ENCODE data around the gene LRRC56.
A peak's percentile ranks its signal among the peaks of the same experiment; 100 is the strongest.

The LRRC56 gene

DNA sequence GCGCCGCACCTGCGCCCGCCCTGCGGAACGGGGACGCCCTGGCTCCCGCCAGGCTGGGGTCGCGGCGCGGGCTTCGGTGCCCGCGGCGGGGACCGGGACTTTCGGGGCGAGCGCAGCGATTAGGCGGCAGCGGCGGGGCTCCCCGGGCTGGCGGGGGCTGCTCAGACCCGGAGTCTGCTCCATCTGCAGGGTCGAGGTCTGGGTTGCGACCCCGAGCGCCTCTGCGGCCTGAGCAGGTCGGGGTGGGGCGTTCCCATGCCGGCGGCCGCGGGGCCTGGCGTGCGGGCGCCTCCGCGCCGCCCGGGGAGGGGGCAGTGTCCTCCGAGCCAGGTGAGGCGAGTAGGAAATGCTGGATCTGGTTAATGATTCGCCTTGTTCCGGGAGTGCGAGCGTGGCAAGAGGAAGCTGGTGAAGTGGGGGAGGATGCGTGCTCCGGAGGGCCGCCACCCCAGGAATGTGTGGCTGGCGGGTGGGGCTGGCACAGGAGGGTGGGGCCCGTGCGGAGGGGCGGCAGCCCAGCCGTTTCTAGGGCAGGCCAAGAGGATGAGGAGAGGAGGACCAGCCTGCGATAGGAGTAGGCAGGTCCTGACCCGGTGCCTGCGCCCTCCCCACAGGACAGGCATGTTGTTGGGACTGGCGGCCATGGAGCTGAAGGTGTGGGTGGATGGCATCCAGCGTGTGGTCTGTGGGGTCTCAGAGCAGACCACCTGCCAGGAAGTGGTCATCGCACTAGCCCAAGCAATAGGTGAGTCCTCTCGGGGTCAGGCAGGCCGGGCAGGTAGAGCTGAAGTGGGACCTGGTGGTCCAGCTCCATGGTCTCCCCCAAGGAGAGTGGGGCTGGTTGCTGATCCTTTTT lies 24.0 kb downstream of the LRRC56 start:
- TF ChIP-seq POLR2AphosphoS5 (IDR thresholded peaks at IDR 0.05; ENCODE audit: low read depth, low read length): no peak
- peak; percentile 12 for TF ChIP-seq FOXP2 (optimal IDR thresholded peaks at IDR 0.05; ENCODE audit: borderline replicate concordance, extremely low read depth, extremely low read length, insufficient read depth)
- TF ChIP-seq SIN3A (IDR thresholded peaks at IDR 0.05; ENCODE audit: borderline replicate concordance, insufficient read depth, low read length): no peak
- TF ChIP-seq REST (IDR thresholded peaks at IDR 0.05; ENCODE audit: insufficient read depth in 1 of 2, low read depth in 2 of 2, low read length in 2 of 2): no peak
- no peak for TF ChIP-seq TAF1 (IDR thresholded peaks at IDR 0.05; ENCODE audit: borderline replicate concordance, insufficient read depth, low read length)

DNA sequence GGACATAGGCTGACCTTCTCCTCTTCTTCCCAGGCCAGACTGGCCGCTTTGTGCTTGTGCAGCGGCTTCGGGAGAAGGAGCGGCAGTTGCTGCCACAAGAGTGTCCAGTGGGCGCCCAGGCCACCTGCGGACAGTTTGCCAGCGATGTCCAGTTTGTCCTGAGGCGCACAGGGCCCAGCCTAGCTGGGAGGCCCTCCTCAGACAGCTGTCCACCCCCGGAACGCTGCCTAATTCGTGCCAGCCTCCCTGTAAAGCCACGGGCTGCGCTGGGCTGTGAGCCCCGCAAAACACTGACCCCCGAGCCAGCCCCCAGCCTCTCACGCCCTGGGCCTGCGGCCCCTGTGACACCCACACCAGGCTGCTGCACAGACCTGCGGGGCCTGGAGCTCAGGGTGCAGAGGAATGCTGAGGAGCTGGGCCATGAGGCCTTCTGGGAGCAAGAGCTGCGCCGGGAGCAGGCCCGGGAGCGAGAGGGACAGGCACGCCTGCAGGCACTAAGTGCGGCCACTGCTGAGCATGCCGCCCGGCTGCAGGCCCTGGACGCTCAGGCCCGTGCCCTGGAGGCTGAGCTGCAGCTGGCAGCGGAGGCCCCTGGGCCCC lies 24.8 kb downstream of the LRRC56 start:
- TF ChIP-seq SIN3A (IDR thresholded peaks at IDR 0.05; ENCODE audit: borderline replicate concordance, insufficient read depth, low read length): no peak
- no peak for TF ChIP-seq FOXP2 (optimal IDR thresholded peaks at IDR 0.05; ENCODE audit: borderline replicate concordance, extremely low read depth, extremely low read length, insufficient read depth)
- TF ChIP-seq REST (IDR thresholded peaks at IDR 0.05; ENCODE audit: insufficient read depth in 1 of 2, low read depth in 2 of 2, low read length in 2 of 2): no peak
- no peak for TF ChIP-seq POLR2AphosphoS5 (IDR thresholded peaks at IDR 0.05; ENCODE audit: low read depth, low read length)
- TF ChIP-seq TAF1 (IDR thresholded peaks at IDR 0.05; ENCODE audit: borderline replicate concordance, insufficient read depth, low read length): no peak

DNA sequence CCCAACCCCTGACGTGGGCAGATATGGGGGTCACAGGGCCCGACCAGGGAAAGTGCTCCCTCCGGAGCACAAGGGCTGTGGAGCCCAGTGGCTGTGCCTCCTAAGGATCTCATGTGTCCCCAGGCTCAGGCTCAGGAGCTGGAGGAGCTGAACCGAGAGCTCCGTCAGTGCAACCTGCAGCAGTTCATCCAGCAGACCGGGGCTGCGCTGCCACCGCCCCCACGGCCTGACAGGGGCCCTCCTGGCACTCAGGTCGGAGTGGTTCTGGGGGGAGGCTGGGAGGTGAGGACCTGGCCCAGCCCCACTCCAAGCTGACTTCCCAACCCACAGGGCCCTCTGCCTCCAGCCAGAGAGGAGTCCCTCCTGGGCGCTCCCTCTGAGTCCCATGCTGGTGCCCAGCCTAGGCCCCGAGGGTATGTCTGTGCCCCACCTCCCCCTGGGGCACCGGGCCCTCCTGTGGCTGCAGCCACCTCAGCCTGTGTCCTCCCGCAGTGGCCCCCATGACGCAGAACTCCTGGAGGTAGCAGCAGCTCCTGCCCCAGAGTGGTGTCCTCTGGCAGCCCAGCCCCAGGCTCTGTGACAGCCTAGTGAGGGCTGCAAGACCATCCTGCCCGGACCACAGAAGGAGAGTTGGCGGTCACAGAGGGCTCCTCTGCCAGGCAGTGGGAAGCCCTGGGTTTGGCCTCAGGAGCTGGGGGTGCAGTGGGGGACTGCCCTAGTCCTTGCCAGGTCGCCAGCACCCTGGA lies 25.9 kb downstream of the LRRC56 start:
- no peak for TF ChIP-seq SIN3A (IDR thresholded peaks at IDR 0.05; ENCODE audit: borderline replicate concordance, insufficient read depth, low read length)
- TF ChIP-seq REST (IDR thresholded peaks at IDR 0.05; ENCODE audit: insufficient read depth in 1 of 2, low read depth in 2 of 2, low read length in 2 of 2): no peak
- TF ChIP-seq TAF1 (IDR thresholded peaks at IDR 0.05; ENCODE audit: borderline replicate concordance, insufficient read depth, low read length): no peak
- TF ChIP-seq FOXP2 (optimal IDR thresholded peaks at IDR 0.05; ENCODE audit: borderline replicate concordance, extremely low read depth, extremely low read length, insufficient read depth): no peak
- TF ChIP-seq POLR2AphosphoS5 (IDR thresholded peaks at IDR 0.05; ENCODE audit: low read depth, low read length): no peak

- TF ChIP-seq FOXP2 (optimal IDR thresholded peaks at IDR 0.05; ENCODE audit: borderline replicate concordance, extremely low read depth, extremely low read length, insufficient read depth): no peak
- no peak for TF ChIP-seq TAF1 (IDR thresholded peaks at IDR 0.05; ENCODE audit: borderline replicate concordance, insufficient read depth, low read length)
- TF ChIP-seq POLR2AphosphoS5 (IDR thresholded peaks at IDR 0.05; ENCODE audit: low read depth, low read length): no peak
- no peak for TF ChIP-seq REST (IDR thresholded peaks at IDR 0.05; ENCODE audit: insufficient read depth in 1 of 2, low read depth in 2 of 2, low read length in 2 of 2)
- TF ChIP-seq SIN3A (IDR thresholded peaks at IDR 0.05; ENCODE audit: borderline replicate concordance, insufficient read depth, low read length): no peak
Observed at GRCh38 chr11:563812-564578, 26.7 kb downstream of the LRRC56 start.
